H9 (cell line): Measurements from ENCODE around the gene MXRA7. TPM values are rescaled to one million over a fixed set of nuclear protein-coding genes. Genes with fewer than 3 reads are reported as not detected.

Source experiments
- DNase-seq: peaks from one replicate; pipeline ENCODE4 v3.0.0-alpha.2; 2017
- H2AFZ ChIP-seq: one replicate; pipeline ENCODE4 v1.6.1; 2013; ENCODE audit warnings: mild to moderate bottlenecking, low read length, control low read depth, moderate library complexity
- H2AK5ac ChIP-seq: 2 replicates; pipeline ENCODE4 v1.6.1; 2013; ENCODE audit warnings: low read length, control low read depth, mixed read lengths; ENCODE audit not compliant: insufficient read length
- H2BK120ac ChIP-seq: one replicate; pipeline ENCODE4 v1.6.1; 2013; ENCODE audit warnings: low read depth, mild to moderate bottlenecking, low read length, control low read depth, inconsistent platforms; ENCODE audit not compliant: poor library complexity, severe bottlenecking
- H2BK12ac ChIP-seq: 2 replicates; pipeline ENCODE4 v1.6.1; 2013; ENCODE audit warnings: low read length, control low read depth, mixed read lengths, low read depth; ENCODE audit not compliant: insufficient read length
- H2BK15ac ChIP-seq: 2 replicates; pipeline ENCODE4 v1.6.1; 2013; ENCODE audit warnings: low read depth, low read length, control low read depth
- H2BK20ac ChIP-seq: one replicate; pipeline ENCODE4 v1.6.1; 2013; ENCODE audit warnings: low read depth, mild to moderate bottlenecking, low read length, control low read depth, inconsistent platforms; ENCODE audit not compliant: poor library complexity, severe bottlenecking
- H2BK5ac ChIP-seq: 2 replicates; pipeline ENCODE4 v1.6.1; 2013; ENCODE audit warnings: low read length, control low read depth, mixed read lengths; ENCODE audit not compliant: insufficient read length
- H3K14ac ChIP-seq: 2 replicates; pipeline ENCODE4 v1.6.1; 2013; ENCODE audit warnings: low read length, control low read depth; ENCODE audit not compliant: insufficient read depth
- H3K18ac ChIP-seq: 2 replicates; pipeline ENCODE4 v1.6.1; 2013; ENCODE audit warnings: low read depth, mild to moderate bottlenecking, mixed read lengths, low read length, control low read depth; ENCODE audit not compliant: insufficient read length
- H3K23ac ChIP-seq: 2 replicates; pipeline ENCODE4 v1.6.1; 2013; ENCODE audit warnings: low read length, control low read depth, mixed read lengths, low read depth; ENCODE audit not compliant: insufficient read length
- H3K23me2 ChIP-seq: 2 replicates; pipeline ENCODE4 v1.6.1; 2013; ENCODE audit warnings: low read depth, mild to moderate bottlenecking, mixed read lengths, low read length, control low read depth; ENCODE audit not compliant: insufficient read length, poor library complexity, severe bottlenecking
- H3K27ac ChIP-seq: 2 replicates; pipeline ENCODE4 v1.5.1; 2013; ENCODE audit warnings: low read length, control low read depth, mixed read lengths, low read depth; ENCODE audit not compliant: insufficient read length
- H3K27me3 ChIP-seq: 2 replicates; pipeline ENCODE4 v1.6.1; 2013; ENCODE audit warnings: low read length, control low read depth, inconsistent platforms; ENCODE audit not compliant: insufficient read depth
- H3K4ac ChIP-seq: 2 replicates; pipeline ENCODE4 v1.6.1; 2013; ENCODE audit warnings: low read depth, mild to moderate bottlenecking, control low read depth, inconsistent platforms, low read length, moderate library complexity
- H3K4me1 ChIP-seq: 2 replicates; pipeline ENCODE4 v1.6.1; 2013; ENCODE audit warnings: low read length, control low read depth, inconsistent platforms; ENCODE audit not compliant: insufficient read depth
- H3K4me2 ChIP-seq: 2 replicates; pipeline ENCODE4 v1.6.1; 2013; ENCODE audit warnings: low read length, control low read depth, mixed read lengths; ENCODE audit not compliant: insufficient read length, insufficient read depth
- H3K56ac ChIP-seq: 2 replicates; pipeline ENCODE4 v1.6.1; 2013; ENCODE audit warnings: low read depth, mild to moderate bottlenecking, mixed read lengths, low read length, control low read depth; ENCODE audit not compliant: insufficient read length
- H3K79me1 ChIP-seq: 2 replicates; pipeline ENCODE4 v1.6.1; 2013; ENCODE audit warnings: low read depth, mild to moderate bottlenecking, moderate library complexity, low read length, control low read depth, inconsistent platforms; ENCODE audit not compliant: insufficient read depth, poor library complexity, severe bottlenecking
- H3K79me2 ChIP-seq: 2 replicates; pipeline ENCODE4 v1.6.1; 2013; ENCODE audit warnings: low read length, control low read depth, inconsistent platforms; ENCODE audit not compliant: insufficient read depth
- H3K9ac ChIP-seq: 2 replicates; pipeline ENCODE4 v1.6.1; 2013; ENCODE audit warnings: low read length, control low read depth, mixed read lengths; ENCODE audit not compliant: insufficient read length; ENCODE audit errors: extremely low read depth
- H3K9me3 ChIP-seq: one replicate; pipeline ENCODE4 v1.6.1; 2013; ENCODE audit warnings: low read depth, low read length, inconsistent platforms; ENCODE audit not compliant: control insufficient read depth
- H3T11ph ChIP-seq: one replicate; pipeline ENCODE4 v1.6.1; 2013; ENCODE audit warnings: mild to moderate bottlenecking, low read length, control low read depth, inconsistent platforms
- H4K20me1 ChIP-seq: one replicate; pipeline ENCODE4 v1.6.1; 2013; ENCODE audit not compliant: control insufficient read depth, insufficient read length, insufficient read depth
- H4K5ac ChIP-seq: 2 replicates; pipeline ENCODE4 v1.6.1; 2013; ENCODE audit warnings: low read depth, mild to moderate bottlenecking, mixed read lengths, low read length, control low read depth; ENCODE audit not compliant: insufficient read length
- H4K8ac ChIP-seq: replicated peaks from 2 replicates; pipeline ENCODE4 v1.6.1; 2013; ENCODE audit warnings: low read length, control low read depth, mixed read lengths, low read depth; ENCODE audit not compliant: insufficient read length
- H4K91ac ChIP-seq: 2 replicates; pipeline ENCODE4 v1.6.1; 2013; ENCODE audit warnings: low read depth, mild to moderate bottlenecking, moderate library complexity, mixed read lengths, low read length, control low read depth; ENCODE audit not compliant: insufficient read length
- H3K27ac Mint-ChIP-seq, 3 experiments: 2 replicates in 2 of 3; 3 replicates in 1 of 3; pipeline ENCODE4 v1.8.0; 2020 to 2021; ENCODE audit warnings: mixed read lengths in 3 of 3, mild to moderate bottlenecking in 1 of 3, moderate library complexity in 1 of 3
- H3K27me3 Mint-ChIP-seq: 2 replicates; pipeline ENCODE4 v1.8.0; 2021; ENCODE audit warnings: low read depth, mild to moderate bottlenecking, moderate library complexity, mixed read lengths
- H3K36me3 Mint-ChIP-seq, 3 experiments: 2 replicates in 2 of 3; 3 replicates in 1 of 3; pipeline ENCODE4 v1.8.0; 2020 to 2021; ENCODE audit warnings: low read depth in 3 of 3, mixed read lengths in 3 of 3; ENCODE audit not compliant: insufficient read depth in 1 of 3
- H3K4me1 Mint-ChIP-seq, 2 experiments: 2 replicates each; pipeline ENCODE4 v1.8.0; 2020; ENCODE audit warnings: mixed read lengths in 2 of 2
- H3K4me3 Mint-ChIP-seq, 2 experiments: 2 replicates in 1 of 2; 3 replicates in 1 of 2; pipeline ENCODE4 v1.8.0; 2020 to 2021; ENCODE audit warnings: mild to moderate bottlenecking in 2 of 2, mixed read lengths in 2 of 2, moderate library complexity in 1 of 2
- H3K9me3 Mint-ChIP-seq, 2 experiments: 2 replicates in 1 of 2; 3 replicates in 1 of 2; pipeline ENCODE4 v1.8.0; 2020; ENCODE audit warnings: mild to moderate bottlenecking in 2 of 2, mixed read lengths in 2 of 2, moderate library complexity in 1 of 2
- CTCF ChIP-seq: fragments of 200-600 bp; sonication (generic); conservative IDR thresholded peaks from 3 replicates; pipeline ENCODE4 v1.8.0; 2021; ENCODE audit warnings: antibody characterized with exemption, mild to moderate bottlenecking
- WGBS: extraction: QIAGEN DNeasy Blood & Tissue Kit; methylation state at CpG from one replicate; pipeline ENCODE4 v1.1.7; 2013; ENCODE audit warnings: missing lambda C conversion rate, low lambda C conversion rate, mixed read lengths; ENCODE audit not compliant: insufficient read length; ENCODE audit errors: extremely low coverage; 5-methylcytosine and 5-hydroxymethylcytosine counted together
- total RNA-seq: library from RNA; stranded (reverse); gene quantifications from 2 replicates; pipeline ENCODE4 v1.2.1, GENCODE V29; 2021

MXRA7 gene
- total RNA-seq, 1 experiment from 2014 or later: 28.2 TPM

- H3K9me3 ChIP-seq: no peaks in the 10 kb centered on the region
Observed at GRCh38 chr17:76659928-76660655, 50.7 kb downstream of the MXRA7 start.

More at GRCh38 chr17:76659928-76660655, 50.7 kb downstream of the MXRA7 start:
- H2BK20ac ChIP-seq: no peak overlapping the region
- H3T11ph ChIP-seq: no peak overlapping the region
- H2BK12ac ChIP-seq: no peak overlapping the region
- H2BK120ac ChIP-seq: no peak overlapping the region
- no peak overlapping the region; a peak in 1 of 5 replicates for H3K4me3 Mint-ChIP-seq
- no peak overlapping the region for H3K18ac ChIP-seq
- H2BK5ac ChIP-seq: no peak overlapping the region
- H3K4me2 ChIP-seq: no peak overlapping the region
- no peak for TF ChIP-seq CTCF
- H3K27me3 Mint-ChIP-seq: no peaks in the 10 kb centered on the region; the same call in 1 of the 2 replicates
- H3K56ac ChIP-seq: no peak overlapping the region
- H3K23me2 ChIP-seq: no peaks in the 10 kb centered on the region
- no peaks in the 10 kb centered on the region for H3K27me3 ChIP-seq
- no CpG with 5 or more reads among the region's 13 CpGs for WGBS
- no peak overlapping the region for H2AK5ac ChIP-seq
- H3K79me2 ChIP-seq: no peaks in the 10 kb centered on the region
- no peak overlapping the region for H3K14ac ChIP-seq
- H3K4ac ChIP-seq: no peak overlapping the region
- H4K20me1 ChIP-seq: no peaks in the 10 kb centered on the region
- H3K9me3 Mint-ChIP-seq: no peaks in the 10 kb centered on the region
- DNase-seq: no peak
- H3K27ac Mint-ChIP-seq: peak overlapping the region in 1 of 3 experiments; percentile 53; a peak in 1 of 7 replicates
- peaks cover 9% of the 10 kb centered on the region in 2 experiments for H3K4me1 Mint-ChIP-seq
- no peaks in the 10 kb centered on the region for H3K79me1 ChIP-seq
- H3K4me1 ChIP-seq: no peaks in the 10 kb centered on the region
- no peak overlapping the region for H2BK15ac ChIP-seq
- H3K9ac ChIP-seq: no peak overlapping the region
- no peak overlapping the region for H3K27ac ChIP-seq
- no peak overlapping the region for H4K5ac ChIP-seq
- H4K91ac ChIP-seq: no peak overlapping the region
- no peak overlapping the region for H2AFZ ChIP-seq
- no peak overlapping the region for H3K23ac ChIP-seq
- H3K36me3 Mint-ChIP-seq: no peaks in the 10 kb centered on the region
- no peak overlapping the region for H4K8ac ChIP-seq
